ENCODE results near the gene JARID2.

JARID2 gene

GRCh38 chr6:15384901-15385300 lies 139.0 kb downstream of the JARID2 start:
- DNase-seq = no peak

- no peak for DNase-seq
These were observed 139.7 kb downstream of the JARID2 start for GRCh38 chr6:15385521-15385920.

GRCh38 chr6:15386110-15386755 lies 140.4 kb downstream of the JARID2 start:
- no peak for DNase-seq

GRCh38 chr6:15386756-15387112 lies 140.9 kb downstream of the JARID2 start:
- DNase-seq = no peak

- DNase-seq = no peak
These were observed 141.2 kb downstream of the JARID2 start for GRCh38 chr6:15387118-15387517.

- DNase-seq = no peak
These were observed 143.4 kb downstream of the JARID2 start for GRCh38 chr6:15389084-15389764.

- no peak for DNase-seq
These were observed 144.2 kb downstream of the JARID2 start for GRCh38 chr6:15389765-15390723.

GRCh38 chr6:15391500-15391899 lies 145.6 kb downstream of the JARID2 start:
- DNase-seq = no peak

- DNase-seq = no peak
These were observed 146.3 kb downstream of the JARID2 start for GRCh38 chr6:15392182-15392581.

GRCh38 chr6:15393605-15394004 lies 147.7 kb downstream of the JARID2 start:
- DNase-seq = no peak

GRCh38 chr6:15395087-15395486 lies 149.2 kb downstream of the JARID2 start:
- DNase-seq = no peak

GRCh38 chr6:15396808-15397207 lies 150.9 kb downstream of the JARID2 start:
- no peak for DNase-seq

GRCh38 chr6:15398633-15399275 lies 152.9 kb downstream of the JARID2 start:
- no peak for DNase-seq

GRCh38 chr6:15399641-15400470 lies 154.0 kb downstream of the JARID2 start:
- DNase-seq = no peak

- DNase-seq = no peak
These were observed 154.7 kb downstream of the JARID2 start for GRCh38 chr6:15400572-15401004.

- no peak for DNase-seq
These were observed 155.3 kb downstream of the JARID2 start for GRCh38 chr6:15401120-15401519.

GRCh38 chr6:15401769-15402250 lies 155.9 kb downstream of the JARID2 start:
- DNase-seq = no peak

GRCh38 chr6:15402406-15403045 lies 156.7 kb downstream of the JARID2 start:
- DNase-seq = no peak

GRCh38 chr6:15403094-15403755 lies 157.4 kb downstream of the JARID2 start:
- no peak for DNase-seq

- no peak for DNase-seq
These were observed 158.8 kb downstream of the JARID2 start for GRCh38 chr6:15404685-15404980.

All from NCI-H187 treated with DMSO at 0.1 percent for 48 hours (cell line).